Measurements from ENCODE around the gene H6PD.

H6PD gene

DNA sequence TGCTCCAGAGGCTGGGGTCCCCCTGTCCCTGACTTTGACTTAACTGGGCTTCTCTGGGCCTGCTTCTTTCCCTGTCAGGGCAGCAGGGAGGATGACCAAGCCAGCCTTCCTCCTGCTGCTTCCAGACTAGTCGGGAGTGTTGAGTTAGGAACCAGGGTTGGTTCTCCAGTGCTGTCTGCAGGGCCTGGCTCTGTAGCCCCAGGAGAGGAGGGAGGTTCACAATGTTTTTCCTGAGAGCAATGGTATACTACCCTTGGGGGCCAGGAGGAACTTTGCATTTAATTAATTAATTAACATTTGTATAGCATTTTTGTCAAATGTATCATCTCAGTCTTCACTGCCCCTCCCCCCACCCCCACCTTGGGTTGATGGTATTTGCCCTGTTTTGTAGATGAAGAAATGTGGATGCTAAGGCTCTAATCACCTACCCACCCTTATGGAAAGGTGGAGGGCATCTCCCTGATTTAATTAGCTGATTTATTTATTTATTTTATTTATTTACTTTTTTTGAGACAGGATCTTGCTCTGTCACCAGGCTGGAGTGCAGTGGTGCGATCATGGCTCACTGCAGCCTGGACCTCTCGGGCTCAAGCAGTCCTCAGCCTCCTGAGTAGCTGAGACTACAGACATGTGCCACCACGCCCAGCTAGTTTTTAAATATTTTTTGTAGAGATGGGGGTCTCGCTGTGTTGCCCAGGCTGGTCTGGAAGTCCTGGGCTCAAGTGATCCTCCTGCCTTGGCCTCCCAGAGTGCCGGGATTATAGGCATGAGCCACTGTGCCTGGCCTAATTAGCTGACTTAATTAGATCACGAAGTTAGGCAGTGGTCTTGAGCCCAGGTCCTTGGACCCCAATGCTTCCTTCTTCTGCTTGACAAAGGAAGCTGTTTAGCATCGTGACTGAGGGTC is 6.6 kb downstream of the H6PD start:
- no peak for TF ChIP-seq POLR2A (IDR thresholded peaks at IDR 0.05; ENCODE audit: low read depth, low read length)
- DNase-seq (ENCODE audit: insufficient read length, low spot score): no peak
- no peak for FAIRE-seq

- FAIRE-seq: no peak
- DNase-seq (ENCODE audit: insufficient read length, low spot score): no peak
These were observed 7.3 kb downstream of the H6PD start for GRCh38 chr1:9241891-9242290.

GRCh38 chr1:9242338-9242969 is 7.9 kb downstream of the H6PD start:
- DNase-seq (ENCODE audit: insufficient read length, low spot score) (no peak), FAIRE-seq (no peak)
- TF ChIP-seq POLR2A (IDR thresholded peaks at IDR 0.05; ENCODE audit: low read depth, low read length): no peak

More at GRCh38 chr1:9241891-9242290, 7.3 kb downstream of the H6PD start:
- TF ChIP-seq POLR2A (IDR thresholded peaks at IDR 0.05; ENCODE audit: low read depth, low read length): no peak

- FAIRE-seq (no peak), DNase-seq (ENCODE audit: insufficient read length, low spot score) (no peak)
- no peak for TF ChIP-seq POLR2A (IDR thresholded peaks at IDR 0.05; ENCODE audit: low read depth, low read length)
These were observed 8.6 kb downstream of the H6PD start for GRCh38 chr1:9243066-9243739.

GRCh38 chr1:9244501-9245229 is 10.1 kb downstream of the H6PD start:
- FAIRE-seq: no peak
- no peak for DNase-seq (ENCODE audit: insufficient read length, low spot score)
- no peak for TF ChIP-seq POLR2A (IDR thresholded peaks at IDR 0.05; ENCODE audit: low read depth, low read length)

GRCh38 chr1:9245230-9245619 is 10.7 kb downstream of the H6PD start:
- DNase-seq (ENCODE audit: insufficient read length, low spot score): no peak
- no peak for FAIRE-seq
- no peak for TF ChIP-seq POLR2A (IDR thresholded peaks at IDR 0.05; ENCODE audit: low read depth, low read length)

GRCh38 chr1:9245661-9246060 is 11.1 kb downstream of the H6PD start:
- TF ChIP-seq POLR2A (IDR thresholded peaks at IDR 0.05; ENCODE audit: low read depth, low read length): no peak
- DNase-seq (ENCODE audit: insufficient read length, low spot score) (no peak), FAIRE-seq (no peak)

DNA sequence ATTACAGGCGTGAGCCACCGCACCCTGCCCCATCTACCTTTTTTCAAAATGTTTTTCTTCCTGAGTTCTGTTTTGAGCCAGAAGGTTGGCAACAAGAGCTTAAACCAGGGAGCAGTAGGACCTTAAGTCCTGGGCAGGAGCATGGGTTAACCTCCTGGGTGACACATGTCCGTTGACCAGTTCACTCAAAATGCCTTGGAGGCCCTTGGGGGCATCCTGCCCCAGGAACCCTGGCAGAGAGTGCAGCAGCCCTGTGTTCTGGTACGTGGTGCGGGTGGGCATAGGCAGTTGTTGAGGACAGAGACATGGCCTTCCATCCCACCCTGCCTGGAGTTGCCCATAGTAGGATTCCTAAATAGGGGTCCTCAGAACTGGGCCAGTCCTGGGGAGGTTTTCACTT is 11.6 kb downstream of the H6PD start:
- no peak for FAIRE-seq
- TF ChIP-seq POLR2A (IDR thresholded peaks at IDR 0.05; ENCODE audit: low read depth, low read length): no peak
- no peak for DNase-seq (ENCODE audit: insufficient read length, low spot score)

DNA sequence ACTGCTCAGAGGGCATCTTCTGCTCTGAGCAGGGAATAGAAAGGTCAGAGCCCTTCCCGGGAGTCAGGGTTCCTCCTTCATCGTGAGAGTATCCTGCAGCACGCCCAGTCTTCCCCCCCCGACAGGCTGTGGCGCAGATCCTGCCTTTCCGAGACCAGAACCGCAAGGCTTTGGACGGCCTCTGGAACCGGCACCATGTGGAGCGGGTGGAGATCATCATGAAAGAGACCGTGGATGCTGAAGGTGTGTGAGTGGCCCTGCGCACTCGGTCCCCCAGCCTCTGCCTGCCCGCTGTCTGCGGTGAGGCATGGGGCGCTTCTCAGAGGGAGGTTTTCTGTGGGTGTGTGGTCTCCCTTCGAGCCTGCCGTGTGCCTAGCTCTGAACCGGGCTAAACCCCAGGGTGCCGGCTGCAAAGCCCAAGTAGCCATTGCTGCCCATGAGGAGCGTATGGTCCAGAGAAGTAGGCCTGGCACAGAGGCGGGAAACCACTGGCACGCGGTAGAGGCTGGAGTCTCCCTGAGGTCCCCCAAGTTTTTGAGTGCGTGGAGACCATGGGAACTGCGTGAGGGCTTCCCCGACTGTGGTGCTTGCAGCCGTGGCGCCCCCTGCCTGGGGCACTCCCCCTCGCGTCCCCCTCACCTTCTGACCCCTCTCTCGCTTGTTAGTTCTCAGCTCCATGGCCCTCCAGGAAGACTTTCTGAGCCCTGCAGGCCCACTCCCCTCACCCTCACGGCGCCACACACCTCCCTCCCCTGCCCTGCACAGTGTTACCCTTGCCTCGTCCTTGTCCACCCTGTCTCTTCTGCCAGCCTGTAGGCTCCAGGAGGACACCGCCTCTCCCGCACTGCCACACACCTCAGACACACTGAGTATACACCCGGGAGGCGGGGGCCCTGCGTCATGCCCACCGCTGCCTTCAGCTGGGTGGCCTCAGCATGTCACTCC is 12.5 kb downstream of the H6PD start:
- FAIRE-seq: no peak
- no peak for DNase-seq (ENCODE audit: insufficient read length, low spot score)
- TF ChIP-seq POLR2A (IDR thresholded peaks at IDR 0.05; ENCODE audit: low read depth, low read length): no peak

DNA sequence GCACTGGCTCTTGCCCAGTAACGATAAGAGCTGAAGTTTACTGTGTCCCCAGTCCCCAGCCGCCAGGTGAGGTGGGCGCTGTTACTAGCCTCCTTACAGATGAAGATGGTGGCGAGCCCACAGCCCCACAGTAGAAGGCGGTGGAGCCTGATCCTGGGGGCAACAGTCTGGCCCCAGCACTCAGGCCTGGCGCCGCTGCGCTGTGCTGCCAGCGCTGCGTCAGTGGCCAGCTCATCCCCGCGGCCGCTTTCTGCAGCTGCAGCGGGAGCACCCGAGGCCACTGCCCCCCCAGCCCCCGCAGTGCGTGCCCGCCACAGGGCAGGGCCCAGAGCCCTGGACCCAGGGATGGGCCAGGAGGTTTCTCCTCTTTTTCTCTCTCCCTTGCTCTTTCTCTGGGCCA is 13.3 kb downstream of the H6PD start:
- DNase-seq (ENCODE audit: insufficient read length, low spot score): no peak
- FAIRE-seq: no peak
- no peak for TF ChIP-seq POLR2A (IDR thresholded peaks at IDR 0.05; ENCODE audit: low read depth, low read length)

- FAIRE-seq (no peak), DNase-seq (ENCODE audit: insufficient read length, low spot score) (no peak)
- TF ChIP-seq POLR2A (IDR thresholded peaks at IDR 0.05; ENCODE audit: low read depth, low read length): no peak
These were observed 14.0 kb downstream of the H6PD start for GRCh38 chr1:9248341-9249262.

DNA sequence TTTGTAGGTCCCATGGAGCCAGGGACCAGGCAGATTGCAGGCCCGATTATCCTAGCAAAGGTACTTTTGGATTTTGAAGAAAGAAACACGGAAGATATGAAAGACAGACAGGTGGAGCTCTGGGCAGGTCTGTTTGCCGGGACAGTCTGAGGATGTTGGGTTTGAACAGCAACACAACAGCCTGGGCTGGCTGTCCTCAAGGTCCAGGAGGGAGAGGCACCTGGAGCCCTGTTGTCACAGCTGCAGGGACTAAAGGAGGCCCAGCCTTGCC is 14.6 kb downstream of the H6PD start:
- no peak for TF ChIP-seq POLR2A (IDR thresholded peaks at IDR 0.05; ENCODE audit: low read depth, low read length)
- DNase-seq (ENCODE audit: insufficient read length, low spot score): no peak
- no peak for FAIRE-seq

Data from H54 (cell line).